Natural killer cell (primary cell): ENCODE results near the gene FAAP24. TPM values are rescaled to one million over a fixed set of nuclear protein-coding genes. Genes with fewer than 3 reads are reported as not detected.
"Not testable (repeated sequence)": the region's sequence is repeated elsewhere in the genome, so short reads cannot be mapped to it uniquely, and the experiment has no call there.

Experiments used
- ATAC-seq, 3 donors: fragments of 150-1000 bp in 2 of 3; fragments of 200-7000 bp in 1 of 3; cut with Tn5 transposase; 1 replicate in 1 of 3; 2 replicates in 2 of 3; pipeline ENCODE4 v1.10.0; 2021; ENCODE audit warnings: mild to moderate bottlenecking in 2 of 3, moderate library complexity in 2 of 3
- DNase-seq, 2 donors: peaks; one replicate each; pipeline versions ENCODE4 v3.0.0 to v3.0.0-alpha.2; 2013 to 2021; ENCODE audit warnings: mixed read lengths in 1 of 2
- H3K27ac ChIP-seq: one replicate; pipeline ENCODE4 v1.5.1; 2013; ENCODE audit warnings: mild to moderate bottlenecking, low read length
- H3K27me3 ChIP-seq: one replicate; pipeline ENCODE4 v1.6.1; 2013; ENCODE audit warnings: low read length; ENCODE audit not compliant: control insufficient read depth, insufficient read depth
- H3K36me3 ChIP-seq: one replicate; pipeline ENCODE4 v1.6.1; 2013; ENCODE audit warnings: low read length; ENCODE audit not compliant: control insufficient read depth, insufficient read depth
- H3K4me1 ChIP-seq: one replicate; pipeline ENCODE4 v1.6.1; 2013; ENCODE audit warnings: low read length; ENCODE audit not compliant: control insufficient read depth, insufficient read depth
- H3K4me3 ChIP-seq: one replicate; pipeline ENCODE4 v1.5.1; 2013; ENCODE audit warnings: low read length
- H3K9me3 ChIP-seq: one replicate; pipeline ENCODE4 v1.6.1; 2013; ENCODE audit warnings: low read length; ENCODE audit not compliant: control insufficient read depth, insufficient read depth
- H3K27ac Mint-ChIP-seq, 2 donors: one replicate each; pipeline ENCODE4 v1.8.0; 2022; ENCODE audit warnings: mild to moderate bottlenecking in 2 of 2, mixed read lengths in 2 of 2, moderate library complexity in 1 of 2
- H3K27me3 Mint-ChIP-seq, 2 donors: one replicate each; pipeline ENCODE4 v1.8.0; 2022; ENCODE audit warnings: low read depth in 2 of 2, mixed read lengths in 2 of 2
- H3K36me3 Mint-ChIP-seq: one replicate; pipeline ENCODE4 v1.8.0; 2022; ENCODE audit warnings: mixed read lengths
- H3K4me1 Mint-ChIP-seq, 2 donors: one replicate each; pipeline ENCODE4 v1.8.0; 2022; ENCODE audit warnings: mixed read lengths in 2 of 2
- H3K4me3 Mint-ChIP-seq: one replicate; pipeline ENCODE4 v1.8.0; 2022; ENCODE audit warnings: mild to moderate bottlenecking, moderate library complexity, mixed read lengths
- H3K9me3 Mint-ChIP-seq, 2 donors: one replicate each; pipeline ENCODE4 v1.8.0; 2022; ENCODE audit warnings: mixed read lengths in 2 of 2
- CTCF ChIP-seq: fragments of 200-600 bp; IDR thresholded peaks from one replicate; pipeline ENCODE4 v1.8.0; 2022; ENCODE audit warnings: antibody characterized with exemption
- WGBS: methylation state at CpG from one replicate; pipeline ENCODE4 v1.1.7; 2013; ENCODE audit warnings: missing lambda C conversion rate; ENCODE audit not compliant: insufficient coverage; 5-methylcytosine and 5-hydroxymethylcytosine counted together
- intact Hi-C: fragments of 100-400 bp; cut with micrococcal nuclease; formaldehyde crosslinking; loops from one replicate; pipeline ENCODE4 v1.14.2; 2022
- total RNA-seq, 4 donors: library from RNA; stranded (reverse); fragments of 120-200 nt in 1 of 4; gene quantifications; one replicate each; pipeline versions ENCODE4 v1.2.3 to v1.2.4, GENCODE V29; 2013 to 2022

The FAAP24 gene
- total RNA-seq, 3 donors from 2014 or later (not counting 1 experiment from before 2014, with no cell fraction given) = 1.8 to 4.1 (median 2.3) TPM

DNA sequence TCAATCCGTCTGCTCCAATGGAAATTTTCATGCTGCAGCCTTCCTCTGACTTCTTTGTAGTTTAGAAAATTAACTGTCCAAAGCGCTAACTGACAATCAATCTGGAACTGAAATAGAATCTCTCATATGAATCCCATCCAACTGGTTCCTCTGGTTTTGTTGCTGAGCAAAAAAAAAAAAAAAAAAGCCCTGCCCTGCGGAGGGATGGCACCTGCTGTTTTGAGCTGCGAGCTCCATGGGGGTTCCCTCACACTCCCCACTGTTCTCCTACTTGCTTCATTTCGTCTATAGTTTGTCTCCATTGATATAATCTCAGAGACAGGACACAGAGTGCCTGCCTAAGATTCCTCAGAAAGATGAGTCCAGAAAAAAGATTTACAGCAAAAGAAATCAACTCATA is 33.4 kb downstream of the FAAP24 start:
- H3K4me3 ChIP-seq = no peak overlapping the region
- no peaks in the 10 kb centered on the region for H3K9me3 ChIP-seq
- peaks cover 4% of the 10 kb centered on the region in 2 donors for H3K4me1 Mint-ChIP-seq
- H3K27me3 Mint-ChIP-seq = peaks cover 2 to 5% of the 10 kb centered on the region in 2 donors
- no peaks in the 10 kb centered on the region for H3K27me3 ChIP-seq
- H3K36me3 Mint-ChIP-seq = no peaks in the 10 kb centered on the region
- H3K9me3 Mint-ChIP-seq = no peaks in the 10 kb centered on the region
- DNase-seq (no peak), ATAC-seq (no peak)
- 79% methylated on average over 5 of the region's 5 CpGs for WGBS
- H3K27ac Mint-ChIP-seq = no peak overlapping the region
- H3K36me3 ChIP-seq = no peaks in the 10 kb centered on the region
- no peak for TF ChIP-seq CTCF
- no peak overlapping the region for H3K4me3 Mint-ChIP-seq
- H3K4me1 ChIP-seq = no peaks in the 10 kb centered on the region
- no peak overlapping the region for H3K27ac ChIP-seq
- intact Hi-C loops = no loop called here

- no peaks in the 10 kb centered on the region for H3K9me3 Mint-ChIP-seq
- no peaks in the 10 kb centered on the region for H3K9me3 ChIP-seq
- no peak overlapping the region for H3K27ac Mint-ChIP-seq
- 98% methylated on average over 4 of the region's 4 CpGs for WGBS
- H3K4me3 ChIP-seq = no peak overlapping the region
- no peaks in the 10 kb centered on the region for H3K4me1 Mint-ChIP-seq
- no peaks in the 10 kb centered on the region for H3K4me1 ChIP-seq
- ATAC-seq = no peak
- H3K4me3 Mint-ChIP-seq = no peak overlapping the region
- intact Hi-C loops = no loop called here
- H3K27me3 Mint-ChIP-seq = peaks cover 0 to 4% of the 10 kb centered on the region in 2 donors
- no peaks in the 10 kb centered on the region for H3K36me3 ChIP-seq
- no peak for DNase-seq
- no peaks in the 10 kb centered on the region for H3K27me3 ChIP-seq
- H3K27ac ChIP-seq = no peak overlapping the region
- no peak for TF ChIP-seq CTCF
- H3K36me3 Mint-ChIP-seq = no peaks in the 10 kb centered on the region
Measured at GRCh38 chr19:33008738-33009137, 36.7 kb downstream of the FAAP24 start.

GRCh38 chr19:33010891-33011290 is 38.8 kb downstream of the FAAP24 start:
- H3K4me1 ChIP-seq, H3K27ac Mint-ChIP-seq, H3K27ac ChIP-seq, H3K4me3 Mint-ChIP-seq, H3K27me3 Mint-ChIP-seq, H3K9me3 ChIP-seq, H3K4me3 ChIP-seq, ATAC-seq, DNase-seq, H3K27me3 ChIP-seq, H3K36me3 ChIP-seq, intact Hi-C loops, H3K36me3 Mint-ChIP-seq, H3K9me3 Mint-ChIP-seq, H3K4me1 Mint-ChIP-seq: not testable (repeated sequence)
- 91% methylated on average over 4 of the region's 4 CpGs for WGBS

- Mint-ChIP-seq H3K9me3 (no peaks in the 10 kb centered on the region), H3K27ac (no peak overlapping the region), H3K4me1 (no peaks in the 10 kb centered on the region), H3K4me3 (no peak overlapping the region), H3K27me3 (peaks cover 4 to 5% of the 10 kb centered on the region in 2 donors), H3K36me3 (no peaks in the 10 kb centered on the region)
- ATAC-seq (no peak), DNase-seq (no peak)
- Histone ChIP-seq H3K9me3 (no peaks in the 10 kb centered on the region), H3K27ac (no peak overlapping the region), H3K27me3 (no peaks in the 10 kb centered on the region), H3K36me3 (no peaks in the 10 kb centered on the region), H3K4me1 (no peaks in the 10 kb centered on the region), H3K4me3 (no peak overlapping the region)
- intact Hi-C loops = no loop called here
- 46% methylated on average over 11 of the region's 11 CpGs for WGBS
- no peak for TF ChIP-seq CTCF
Measured at GRCh38 chr19:33022472-33023116, 50.6 kb downstream of the FAAP24 start.
